ENCODE data around the gene PDLIM5.
"Not testable (repeated sequence)": the region's sequence is repeated elsewhere in the genome, so short reads cannot be mapped to it uniquely, and the experiment has no call there.

The PDLIM5 gene

DNA sequence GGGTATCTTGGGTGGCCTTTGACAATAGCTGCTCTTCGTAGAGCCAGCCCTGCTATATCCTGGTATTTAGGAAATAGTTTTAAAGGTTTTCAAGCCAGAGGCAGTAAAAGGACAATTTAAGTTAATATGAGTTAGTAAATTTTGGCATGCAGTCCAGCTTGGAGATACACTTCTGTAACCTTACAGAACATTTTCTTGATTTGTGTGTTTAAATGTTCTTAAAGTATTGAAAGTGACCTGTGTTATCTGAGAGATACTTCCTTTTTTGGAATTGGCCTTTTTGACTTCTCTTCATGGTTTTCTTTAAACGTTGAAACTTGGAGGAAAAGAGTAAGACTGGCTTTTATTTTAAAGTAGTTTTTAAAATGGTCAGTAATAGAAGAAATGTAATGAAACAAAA is 25.5 kb downstream of the PDLIM5 start:
- H3K27me3 ChIP-seq (ENCODE audit: control insufficient read depth, insufficient read depth, low read length) = no peaks in the 10 kb centered on the region
- H3K9ac ChIP-seq (ENCODE audit: low read depth, low read length) = no peak overlapping the region
- H3K4me3 ChIP-seq (ENCODE audit: low read depth, low read length) = no peak overlapping the region
- H3K9me3 ChIP-seq (ENCODE audit: control insufficient read depth, insufficient read depth, low read length) = no peaks in the 10 kb centered on the region
- no peaks in the 10 kb centered on the region for H3K36me3 ChIP-seq (ENCODE audit: control insufficient read depth, insufficient read depth, low read length)
- peaks cover 43% of the 10 kb centered on the region for H3K4me1 ChIP-seq (ENCODE audit: control insufficient read depth, insufficient read depth, low read length)
- peak overlapping the region; percentile 58 for H3K27ac ChIP-seq (ENCODE audit: low read depth, low read length)

DNA sequence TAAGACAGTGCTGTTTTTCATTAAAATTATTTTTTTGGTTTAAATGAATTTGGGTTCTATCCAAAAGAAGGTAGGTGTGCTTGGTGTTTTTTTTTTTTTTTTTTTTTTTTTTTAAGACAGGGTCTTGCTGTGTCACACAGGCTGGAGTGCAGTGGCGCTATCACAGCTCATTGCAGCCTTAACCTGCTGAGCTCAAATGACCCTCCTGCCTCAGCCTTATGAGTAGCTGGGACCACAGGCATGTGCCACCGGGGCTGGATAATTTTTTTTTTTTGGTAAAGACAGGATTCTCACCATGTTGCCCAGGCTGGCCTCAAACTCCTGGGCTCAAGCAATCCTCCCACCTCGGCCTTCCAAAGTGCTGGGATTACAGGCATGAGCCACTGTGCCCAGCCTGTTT is 27.1 kb downstream of the PDLIM5 start:
- not testable (repeated sequence) for H3K27me3 ChIP-seq (ENCODE audit: control insufficient read depth, insufficient read depth, low read length); H3K9ac ChIP-seq (ENCODE audit: low read depth, low read length); H3K4me3 ChIP-seq (ENCODE audit: low read depth, low read length); H3K27ac ChIP-seq (ENCODE audit: low read depth, low read length); H3K9me3 ChIP-seq (ENCODE audit: control insufficient read depth, insufficient read depth, low read length); H3K36me3 ChIP-seq (ENCODE audit: control insufficient read depth, insufficient read depth, low read length)
- H3K4me1 ChIP-seq (ENCODE audit: control insufficient read depth, insufficient read depth, low read length) = peaks cover 43% of the 10 kb centered on the region

DNA sequence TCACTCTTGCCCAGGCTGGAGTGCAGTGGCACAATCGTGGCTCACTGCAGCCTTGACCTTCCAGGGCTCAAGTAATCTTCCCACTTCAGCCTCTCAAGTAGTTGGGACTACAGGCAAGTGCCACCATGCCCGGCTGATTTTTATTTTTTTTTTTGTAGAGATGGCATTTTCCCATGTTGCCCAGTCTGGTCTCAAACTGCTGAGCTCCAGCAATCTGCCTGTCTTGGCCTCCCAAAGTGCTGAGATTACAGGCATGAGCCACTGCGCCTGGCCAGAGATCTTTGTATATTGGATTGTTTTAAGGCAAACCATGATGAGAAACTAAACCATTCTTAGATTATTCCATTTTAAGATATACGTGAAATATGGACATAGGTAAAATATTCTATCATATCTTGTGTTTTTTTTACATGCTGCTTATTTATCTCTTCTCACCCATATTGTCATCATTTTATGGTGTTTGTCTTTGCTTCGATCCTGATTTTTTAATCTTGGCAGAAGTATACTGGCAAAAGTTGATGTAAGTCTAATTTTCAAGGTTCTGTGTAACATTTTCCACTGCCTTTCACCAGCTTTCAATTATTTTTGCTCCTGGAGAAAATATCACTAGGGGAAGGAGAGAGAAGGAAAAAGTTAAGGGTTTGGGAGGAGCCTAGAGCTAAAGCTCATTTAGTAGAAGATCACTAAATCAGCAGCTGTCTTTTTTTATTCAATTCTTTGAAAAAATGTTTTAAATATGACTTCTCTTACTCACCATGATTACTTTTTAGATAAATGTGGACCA is 27.8 kb downstream of the PDLIM5 start:
- no peak overlapping the region for H3K9ac ChIP-seq (ENCODE audit: low read depth, low read length)
- no peaks in the 10 kb centered on the region for H3K27me3 ChIP-seq (ENCODE audit: control insufficient read depth, insufficient read depth, low read length)
- H3K27ac ChIP-seq (ENCODE audit: low read depth, low read length) = no peak overlapping the region
- peaks cover 43% of the 10 kb centered on the region for H3K4me1 ChIP-seq (ENCODE audit: control insufficient read depth, insufficient read depth, low read length)
- no peak overlapping the region for H3K4me3 ChIP-seq (ENCODE audit: low read depth, low read length)
- no peaks in the 10 kb centered on the region for H3K36me3 ChIP-seq (ENCODE audit: control insufficient read depth, insufficient read depth, low read length)
- no peaks in the 10 kb centered on the region for H3K9me3 ChIP-seq (ENCODE audit: control insufficient read depth, insufficient read depth, low read length)

DNA sequence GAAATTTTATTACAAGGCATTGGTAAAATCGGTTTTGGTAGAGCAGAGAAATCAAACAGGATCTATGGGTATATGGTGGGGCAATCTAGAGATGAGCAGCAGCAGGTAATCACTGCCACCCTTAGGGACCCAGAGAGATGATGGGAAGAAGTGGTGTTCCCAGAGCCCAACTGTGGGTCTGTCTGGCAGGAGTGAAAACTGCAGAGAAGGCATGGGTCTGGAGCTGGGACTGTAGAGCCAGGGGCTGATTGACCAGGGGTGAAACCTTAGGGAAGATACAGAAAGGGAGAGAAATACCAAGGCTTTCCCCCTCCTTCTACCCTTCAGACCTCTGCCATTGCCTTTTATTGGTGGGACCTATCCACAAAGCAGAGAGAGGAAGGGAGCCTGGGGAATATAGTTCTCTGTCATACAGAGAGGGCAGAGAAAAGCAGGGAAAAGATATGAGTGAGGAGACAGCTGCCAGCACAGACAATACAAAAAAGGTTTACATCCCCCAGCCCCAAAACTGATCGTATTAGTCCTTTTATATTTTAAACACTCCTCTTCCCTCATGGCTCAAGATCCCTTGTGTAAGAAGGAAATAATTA is 28.7 kb downstream of the PDLIM5 start:
- Histone ChIP-seq H3K4me3 (ENCODE audit: low read depth, low read length) (no peak overlapping the region), H3K36me3 (ENCODE audit: control insufficient read depth, insufficient read depth, low read length) (no peaks in the 10 kb centered on the region), H3K27me3 (ENCODE audit: control insufficient read depth, insufficient read depth, low read length) (no peaks in the 10 kb centered on the region), H3K9ac (ENCODE audit: low read depth, low read length) (no peak overlapping the region), H3K4me1 (ENCODE audit: control insufficient read depth, insufficient read depth, low read length) (peaks cover 37% of the 10 kb centered on the region), H3K27ac (ENCODE audit: low read depth, low read length) (no peak overlapping the region), H3K9me3 (ENCODE audit: control insufficient read depth, insufficient read depth, low read length) (no peaks in the 10 kb centered on the region)

DNA sequence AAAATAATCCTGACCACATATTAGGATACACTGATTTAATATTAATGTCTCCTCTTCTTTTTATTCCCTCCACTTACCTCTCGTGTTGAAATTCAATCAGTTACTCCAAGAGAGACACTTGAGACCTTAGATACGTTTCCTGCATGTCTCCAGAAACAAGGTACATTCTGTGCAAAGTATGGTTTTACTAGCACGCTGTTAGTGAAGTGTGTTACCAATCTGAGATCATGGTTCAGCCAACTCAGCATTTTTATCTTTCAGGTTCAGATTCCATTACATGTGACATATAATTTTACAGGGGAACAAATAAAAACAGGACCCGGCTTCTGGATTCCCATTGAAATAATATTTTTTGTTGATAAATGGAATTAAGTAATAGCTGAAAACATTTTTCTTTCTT is 32.2 kb downstream of the PDLIM5 start:
- Histone ChIP-seq H3K27ac (ENCODE audit: low read depth, low read length) (no peak overlapping the region), H3K36me3 (ENCODE audit: control insufficient read depth, insufficient read depth, low read length) (no peaks in the 10 kb centered on the region)

DNA sequence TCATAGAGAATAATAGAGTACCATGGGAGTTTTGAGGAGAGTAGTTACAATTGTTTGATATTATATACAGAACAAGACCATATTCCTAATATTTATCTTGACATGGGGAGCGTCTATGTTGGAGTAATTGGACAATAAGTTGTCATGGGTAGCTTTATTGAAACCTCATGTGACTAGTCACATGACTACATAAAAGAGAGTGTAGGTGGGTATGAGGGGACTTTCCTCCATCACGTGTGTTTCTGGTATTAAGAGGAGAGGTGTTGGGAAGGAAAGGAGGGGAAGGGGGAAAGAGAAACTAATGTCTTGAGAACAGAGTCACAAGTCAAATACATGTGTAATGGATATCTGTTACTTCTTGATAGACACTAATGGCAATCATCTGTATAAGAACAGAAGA is 33.1 kb downstream of the PDLIM5 start:
- Histone ChIP-seq H3K9me3 (ENCODE audit: control insufficient read depth, insufficient read depth, low read length) (no peaks in the 10 kb centered on the region), H3K4me1 (ENCODE audit: control insufficient read depth, insufficient read depth, low read length) (peaks cover 15% of the 10 kb centered on the region; the same call in 1 of the 2 replicates), H3K36me3 (ENCODE audit: control insufficient read depth, insufficient read depth, low read length) (no peaks in the 10 kb centered on the region), H3K27ac (ENCODE audit: low read depth, low read length) (no peak overlapping the region), H3K4me3 (ENCODE audit: low read depth, low read length) (no peak overlapping the region), H3K27me3 (ENCODE audit: control insufficient read depth, insufficient read depth, low read length) (no peaks in the 10 kb centered on the region), H3K9ac (ENCODE audit: low read depth, low read length) (no peak overlapping the region)

More for the DNA sequence above, 32.2 kb downstream of the PDLIM5 start:
- Histone ChIP-seq H3K4me3 (ENCODE audit: low read depth, low read length) (no peak overlapping the region), H3K9me3 (ENCODE audit: control insufficient read depth, insufficient read depth, low read length) (no peaks in the 10 kb centered on the region), H3K27me3 (ENCODE audit: control insufficient read depth, insufficient read depth, low read length) (no peaks in the 10 kb centered on the region), H3K4me1 (ENCODE audit: control insufficient read depth, insufficient read depth, low read length) (peaks cover 18% of the 10 kb centered on the region; the same call in 1 of the 2 replicates), H3K9ac (ENCODE audit: low read depth, low read length) (no peak overlapping the region)

DNA sequence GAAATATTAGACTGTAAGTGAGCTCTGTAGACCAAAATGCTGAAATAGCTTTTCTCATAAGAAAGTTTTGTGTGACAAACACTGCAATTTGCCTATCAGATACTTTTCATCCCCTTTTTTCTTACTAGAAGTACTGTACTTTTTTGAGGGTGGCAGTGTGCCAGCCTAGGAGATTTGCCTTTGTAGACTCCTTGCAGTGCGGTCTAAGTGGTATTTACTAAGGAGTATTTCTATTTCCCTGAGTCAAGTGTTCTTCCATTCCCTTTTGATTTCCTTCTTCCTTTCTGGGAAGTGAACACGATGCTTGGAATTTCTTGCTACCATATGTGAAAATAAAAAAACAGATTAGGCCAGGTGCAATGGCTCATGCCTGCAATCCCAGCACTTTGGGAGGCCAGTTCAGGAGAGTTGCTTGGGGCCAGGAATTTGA is 34.6 kb downstream of the PDLIM5 start:
- H3K4me1 ChIP-seq (ENCODE audit: control insufficient read depth, insufficient read depth, low read length) = peaks cover 6% of the 10 kb centered on the region; the same call in 1 of the 2 replicates
- no peak overlapping the region for H3K27ac ChIP-seq (ENCODE audit: low read depth, low read length)
- no peaks in the 10 kb centered on the region for H3K27me3 ChIP-seq (ENCODE audit: control insufficient read depth, insufficient read depth, low read length)

DNA sequence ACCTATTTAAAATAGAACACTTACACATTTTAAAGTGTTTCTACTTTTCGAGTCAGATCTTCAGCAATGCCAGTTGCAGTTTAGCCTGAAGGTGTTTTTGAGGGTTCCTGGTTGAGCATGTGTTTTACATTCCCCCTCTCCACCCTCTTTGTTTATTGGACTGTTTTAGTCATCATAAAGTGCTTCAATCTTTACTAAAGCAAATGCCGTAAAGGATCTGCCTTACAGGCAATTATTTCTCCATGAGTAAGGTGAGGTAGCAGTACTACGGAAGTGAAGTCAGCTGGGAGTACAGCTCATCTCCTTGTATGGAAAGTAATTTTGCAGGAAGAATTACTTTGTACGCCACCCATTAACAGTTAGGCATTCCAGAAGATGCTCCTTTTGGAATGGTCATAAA is 36.9 kb downstream of the PDLIM5 start:
- no peak overlapping the region for H3K27ac ChIP-seq (ENCODE audit: low read depth, low read length)

More for the DNA sequence above, 34.6 kb downstream of the PDLIM5 start:
- H3K36me3 ChIP-seq (ENCODE audit: control insufficient read depth, insufficient read depth, low read length) = no peaks in the 10 kb centered on the region
- H3K4me3 ChIP-seq (ENCODE audit: low read depth, low read length) = no peak overlapping the region
- H3K9me3 ChIP-seq (ENCODE audit: control insufficient read depth, insufficient read depth, low read length) = no peaks in the 10 kb centered on the region
- H3K9ac ChIP-seq (ENCODE audit: low read depth, low read length) = no peak overlapping the region

DNA sequence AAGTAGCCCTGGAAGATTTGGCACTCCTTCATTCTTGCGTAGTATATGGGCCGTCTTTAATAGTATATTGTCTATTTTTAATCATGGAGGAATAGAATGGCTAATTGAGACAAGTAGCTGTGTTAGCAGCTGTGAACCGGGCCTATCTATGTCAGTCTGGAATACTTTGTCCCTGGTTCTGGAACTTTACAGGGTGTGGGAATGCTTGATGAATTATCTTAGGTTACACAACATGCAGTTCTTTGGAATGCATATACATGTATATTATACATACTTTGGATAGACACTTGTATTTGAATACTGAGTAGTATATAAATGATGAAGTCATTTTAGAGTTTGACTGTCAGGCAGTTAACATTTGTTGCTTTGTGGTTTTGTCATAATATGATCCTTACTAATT is 37.4 kb downstream of the PDLIM5 start:
- Histone ChIP-seq H3K9me3 (ENCODE audit: control insufficient read depth, insufficient read depth, low read length) (no peaks in the 10 kb centered on the region), H3K36me3 (ENCODE audit: control insufficient read depth, insufficient read depth, low read length) (no peaks in the 10 kb centered on the region)

More for the DNA sequence above, 36.9 kb downstream of the PDLIM5 start:
- Histone ChIP-seq H3K9ac (ENCODE audit: low read depth, low read length) (no peak overlapping the region), H3K4me1 (ENCODE audit: control insufficient read depth, insufficient read depth, low read length) (peaks cover 11% of the 10 kb centered on the region; the same call in 1 of the 2 replicates), H3K9me3 (ENCODE audit: control insufficient read depth, insufficient read depth, low read length) (no peaks in the 10 kb centered on the region), H3K27me3 (ENCODE audit: control insufficient read depth, insufficient read depth, low read length) (no peaks in the 10 kb centered on the region), H3K36me3 (ENCODE audit: control insufficient read depth, insufficient read depth, low read length) (no peaks in the 10 kb centered on the region), H3K4me3 (ENCODE audit: low read depth, low read length) (no peak overlapping the region)

DNA sequence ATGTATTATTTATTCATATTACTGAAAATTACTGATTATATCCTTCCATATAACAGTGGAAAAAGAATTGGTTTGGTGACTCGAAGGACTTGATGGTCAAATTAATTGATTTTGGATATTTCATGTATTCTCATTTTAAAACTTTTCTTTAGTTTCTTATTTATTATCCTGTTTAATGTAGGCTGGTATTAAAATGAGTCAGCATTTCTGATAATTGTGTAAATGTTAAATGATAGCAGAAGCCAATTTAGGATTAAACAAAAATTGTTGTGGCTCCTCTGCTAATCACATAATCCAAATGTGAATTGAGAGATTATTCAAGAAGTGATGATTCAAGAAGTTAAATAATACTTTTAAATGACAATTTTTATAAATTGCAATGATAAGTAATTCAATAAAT is 38.7 kb downstream of the PDLIM5 start:
- no peaks in the 10 kb centered on the region for H3K9me3 ChIP-seq (ENCODE audit: control insufficient read depth, insufficient read depth, low read length)
- no peak overlapping the region for H3K4me3 ChIP-seq (ENCODE audit: low read depth, low read length)
- no peak overlapping the region for H3K27ac ChIP-seq (ENCODE audit: low read depth, low read length)
- H3K9ac ChIP-seq (ENCODE audit: low read depth, low read length) = no peak overlapping the region
- peaks cover 11% of the 10 kb centered on the region; the same call in 1 of the 2 replicates for H3K4me1 ChIP-seq (ENCODE audit: control insufficient read depth, insufficient read depth, low read length)
- no peaks in the 10 kb centered on the region for H3K36me3 ChIP-seq (ENCODE audit: control insufficient read depth, insufficient read depth, low read length)
- H3K27me3 ChIP-seq (ENCODE audit: control insufficient read depth, insufficient read depth, low read length) = no peaks in the 10 kb centered on the region

More for the DNA sequence above, 37.4 kb downstream of the PDLIM5 start:
- Histone ChIP-seq H3K27me3 (ENCODE audit: control insufficient read depth, insufficient read depth, low read length) (no peaks in the 10 kb centered on the region), H3K4me3 (ENCODE audit: low read depth, low read length) (no peak overlapping the region), H3K9ac (ENCODE audit: low read depth, low read length) (no peak overlapping the region), H3K27ac (ENCODE audit: low read depth, low read length) (no peak overlapping the region), H3K4me1 (ENCODE audit: control insufficient read depth, insufficient read depth, low read length) (peaks cover 11% of the 10 kb centered on the region; the same call in 1 of the 2 replicates)

DNA sequence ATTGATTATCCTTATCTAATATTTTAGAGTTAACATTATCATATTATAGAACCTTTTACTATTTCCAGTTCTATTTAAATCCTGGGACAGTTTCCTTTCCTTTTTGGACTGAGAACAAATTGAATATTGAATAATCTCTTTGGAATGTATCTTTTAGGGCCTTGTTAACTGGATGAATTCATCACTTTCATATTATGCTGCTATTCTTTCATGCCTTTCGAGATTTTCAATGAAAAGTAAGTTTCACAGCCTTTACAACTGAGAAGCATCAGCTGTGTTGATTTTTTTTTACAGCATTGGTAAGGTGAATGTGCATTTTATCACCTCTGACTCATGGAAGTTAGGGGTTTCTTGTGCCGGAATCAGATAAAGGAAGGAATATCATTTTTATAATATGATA is 39.6 kb downstream of the PDLIM5 start:
- Histone ChIP-seq H3K4me1 (ENCODE audit: control insufficient read depth, insufficient read depth, low read length) (peaks cover 11% of the 10 kb centered on the region; the same call in 1 of the 2 replicates), H3K4me3 (ENCODE audit: low read depth, low read length) (no peak overlapping the region), H3K27me3 (ENCODE audit: control insufficient read depth, insufficient read depth, low read length) (no peaks in the 10 kb centered on the region), H3K9me3 (ENCODE audit: control insufficient read depth, insufficient read depth, low read length) (no peaks in the 10 kb centered on the region), H3K27ac (ENCODE audit: low read depth, low read length) (no peak overlapping the region), H3K9ac (ENCODE audit: low read depth, low read length) (no peak overlapping the region), H3K36me3 (ENCODE audit: control insufficient read depth, insufficient read depth, low read length) (no peaks in the 10 kb centered on the region)
